GM13977 (cell line): ENCODE data around the gene TXNRD1.
A peak's percentile ranks its signal among the peaks of the same experiment; 100 is the strongest.
"Not testable (repeated sequence)": the region's sequence is repeated elsewhere in the genome, so short reads cannot be mapped to it uniquely, and the experiment has no call there.

Source experiments
- DNase-seq: peaks from one replicate; pipeline ENCODE4 v3.0.0; 2012; ENCODE audit warnings: low spot score
- in situ Hi-C: fragments of 300-500 bp; cut with MboI; formaldehyde crosslinking; loops from one replicate; pipeline ENCODE4 v1.12.0; 2022; ENCODE audit warnings: low sequenced_read_pairs, low pct_unique_long_range_greater_than_20kb, mixed read lengths, inconsistent platforms; ENCODE audit not compliant: unreplicated experiment
- TF ChIP-seq, protein P1 (sequence below): IDR thresholded peaks from 2 replicates; pipeline ENCODE4 v1.5.1; 2012; ENCODE audit warnings: mild to moderate bottlenecking, control low read depth; ENCODE audit not compliant: insufficient read depth; ENCODE audit errors: extremely low read depth, missing control alignments

The TXNRD1 gene

DNA sequence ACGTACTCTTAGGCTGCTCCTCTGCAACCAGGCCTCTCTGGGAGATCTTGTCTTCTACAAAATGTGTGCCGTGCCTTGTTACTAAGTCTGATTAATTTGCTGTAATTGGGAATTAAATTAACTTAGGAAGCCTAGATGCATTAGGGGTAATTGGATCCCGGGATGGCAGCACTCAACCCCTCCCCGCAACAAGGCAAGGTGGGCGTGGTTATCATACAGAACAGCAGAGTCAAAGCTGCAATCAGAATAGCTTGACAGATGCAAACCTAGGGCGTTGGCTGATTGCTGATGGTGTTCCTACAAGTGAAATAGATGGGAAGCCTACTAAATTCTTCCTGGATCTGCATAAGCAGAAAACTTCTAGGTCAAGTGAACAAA lies 43.0 kb upstream of the TXNRD1 start:
- in situ Hi-C loops: no loop called here
- no peak for DNase-seq

DNA sequence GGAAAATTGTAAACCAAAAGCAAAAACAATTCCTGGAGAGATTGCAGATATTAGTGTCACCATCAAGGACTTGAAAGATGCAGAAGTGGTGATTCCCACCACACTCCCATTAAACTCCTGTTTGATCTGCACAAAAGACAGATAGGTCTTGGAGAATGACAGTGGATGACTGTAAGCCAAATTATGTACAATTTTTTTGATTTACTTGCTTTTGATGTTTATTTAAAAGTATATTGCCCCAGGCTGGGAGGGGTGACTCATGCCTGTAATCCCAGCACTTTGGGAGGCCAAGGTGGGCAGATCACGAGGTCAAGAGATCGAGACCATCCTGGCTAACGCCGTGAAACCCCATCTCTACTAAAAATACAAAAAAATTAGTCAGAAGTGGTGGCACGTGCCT lies 41.8 kb upstream of the TXNRD1 start:
- DNase-seq, in situ Hi-C loops: not testable (repeated sequence)

More for the DNA sequence above, 43.0 kb upstream of the TXNRD1 start:
- TF ChIP-seq, protein P1, sequence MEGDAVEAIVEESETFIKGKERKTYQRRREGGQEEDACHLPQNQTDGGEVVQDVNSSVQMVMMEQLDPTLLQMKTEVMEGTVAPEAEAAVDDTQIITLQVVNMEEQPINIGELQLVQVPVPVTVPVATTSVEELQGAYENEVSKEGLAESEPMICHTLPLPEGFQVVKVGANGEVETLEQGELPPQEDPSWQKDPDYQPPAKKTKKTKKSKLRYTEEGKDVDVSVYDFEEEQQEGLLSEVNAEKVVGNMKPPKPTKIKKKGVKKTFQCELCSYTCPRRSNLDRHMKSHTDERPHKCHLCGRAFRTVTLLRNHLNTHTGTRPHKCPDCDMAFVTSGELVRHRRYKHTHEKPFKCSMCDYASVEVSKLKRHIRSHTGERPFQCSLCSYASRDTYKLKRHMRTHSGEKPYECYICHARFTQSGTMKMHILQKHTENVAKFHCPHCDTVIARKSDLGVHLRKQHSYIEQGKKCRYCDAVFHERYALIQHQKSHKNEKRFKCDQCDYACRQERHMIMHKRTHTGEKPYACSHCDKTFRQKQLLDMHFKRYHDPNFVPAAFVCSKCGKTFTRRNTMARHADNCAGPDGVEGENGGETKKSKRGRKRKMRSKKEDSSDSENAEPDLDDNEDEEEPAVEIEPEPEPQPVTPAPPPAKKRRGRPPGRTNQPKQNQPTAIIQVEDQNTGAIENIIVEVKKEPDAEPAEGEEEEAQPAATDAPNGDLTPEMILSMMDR: no peak

DNA sequence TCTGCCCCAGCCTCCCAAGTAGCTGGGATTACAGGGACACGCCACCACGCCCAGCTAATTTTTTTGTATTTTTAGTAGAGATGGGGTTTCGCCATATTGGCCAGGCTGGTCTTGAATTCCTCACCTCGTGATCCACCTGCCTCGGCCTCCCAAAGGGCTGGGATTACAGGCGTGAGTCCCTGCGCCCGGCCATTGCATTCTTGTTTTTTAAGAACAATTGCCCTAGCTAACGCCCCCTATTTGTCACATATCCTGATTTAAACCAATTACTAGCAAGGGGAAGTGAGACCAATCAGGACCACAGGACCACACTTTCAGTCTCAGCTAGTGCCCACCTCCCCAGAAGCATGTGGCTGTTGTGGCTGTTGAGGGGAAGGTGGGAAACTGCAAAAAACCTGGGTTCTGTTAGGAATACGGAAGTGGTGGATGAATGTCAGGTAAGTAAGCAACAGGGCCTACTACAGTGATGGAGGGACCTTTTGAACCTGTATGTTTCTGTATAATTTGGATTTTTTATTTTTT lies 39.8 kb upstream of the TXNRD1 start:
- DNase-seq: peak; percentile 33
- TF ChIP-seq, protein P1: no peak
- in situ Hi-C loops: loop anchor here (25.0 kb wide), 1 partner anchor 1212 kb away; no protein-coding TSS in a partner anchor

DNA sequence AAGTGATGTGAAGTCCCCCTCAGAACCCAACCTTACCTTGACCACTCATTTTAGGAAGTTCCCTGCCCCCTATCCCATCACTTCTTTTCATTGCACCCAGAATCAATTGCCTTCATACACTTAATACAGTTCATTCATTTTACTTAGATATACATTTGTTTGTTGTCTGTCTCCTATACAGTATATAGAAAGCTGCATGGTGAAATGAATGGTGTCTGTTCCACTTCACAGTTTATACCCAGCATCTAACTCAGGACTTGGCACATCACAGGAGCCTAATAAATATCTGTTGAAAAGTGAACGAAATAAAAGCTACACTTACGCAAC lies 38.3 kb upstream of the TXNRD1 start:
- TF ChIP-seq, protein P1: no peak
- DNase-seq: no peak
- in situ Hi-C loops: loop anchor here (25.0 kb wide), 1 partner anchor 1210 kb away; no protein-coding TSS in a partner anchor

DNA sequence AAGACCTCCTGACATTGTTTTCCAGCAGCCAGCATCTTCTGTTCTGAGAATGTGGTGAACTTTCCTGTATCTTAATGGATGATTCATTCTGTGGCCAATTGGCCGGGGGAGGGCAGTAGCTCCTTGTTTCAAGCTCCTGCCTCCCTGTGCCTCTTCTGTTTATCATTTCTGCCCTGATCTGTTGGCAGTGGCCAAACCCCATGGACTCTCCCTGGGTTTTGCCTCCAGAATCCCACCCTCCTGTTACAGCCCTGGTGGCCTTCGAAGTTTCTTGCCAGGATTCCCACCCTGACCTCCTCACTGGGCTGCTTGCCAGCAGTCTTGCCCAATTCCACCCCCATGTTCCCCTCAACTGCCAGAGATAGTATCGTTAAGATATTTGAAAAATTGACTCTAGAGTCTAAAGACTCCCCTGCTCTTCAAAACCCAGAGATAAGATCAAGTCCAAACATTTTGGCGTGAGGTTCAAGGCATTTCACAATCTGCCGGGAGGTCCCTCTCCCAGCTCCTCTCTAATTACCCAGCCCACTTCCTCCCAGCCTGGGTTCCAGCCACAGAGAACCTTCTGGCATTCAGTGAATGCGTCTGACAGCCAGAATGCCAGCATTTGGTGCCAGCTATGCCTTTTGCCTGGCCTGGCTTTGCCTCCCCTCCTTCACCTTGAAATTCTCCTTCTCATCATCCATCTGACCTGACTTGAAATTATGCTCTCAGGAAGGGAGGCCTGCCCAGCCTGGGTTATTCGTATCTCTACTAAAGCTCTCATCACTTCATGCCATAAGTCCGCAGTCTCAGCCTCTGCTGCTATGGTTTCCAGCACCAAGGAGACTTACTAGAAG lies 37.7 kb upstream of the TXNRD1 start:
- no peak for DNase-seq
- TF ChIP-seq, protein P1: no peak

DNA sequence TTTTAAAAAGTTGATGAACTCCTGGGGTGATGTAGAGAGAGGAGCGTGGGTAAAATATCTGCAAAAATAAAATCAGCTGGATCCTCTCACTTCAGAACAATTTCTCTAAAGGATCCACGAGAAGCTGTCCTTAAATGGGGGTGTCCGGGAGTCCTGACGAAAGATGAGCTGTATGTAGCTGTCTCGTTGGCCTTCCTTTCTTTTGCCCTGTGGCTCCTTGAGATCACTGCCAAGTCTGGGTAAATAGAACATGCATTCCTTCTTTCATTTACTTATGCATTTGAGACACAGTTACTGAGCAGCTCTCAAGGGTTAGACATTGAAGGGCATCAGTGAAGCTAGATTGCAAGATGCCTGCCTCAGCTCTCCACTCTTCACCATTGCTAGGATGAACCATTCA lies 35.2 kb upstream of the TXNRD1 start:
- TF ChIP-seq, protein P1: no peak
- DNase-seq: no peak
- in situ Hi-C loops: loop anchor here (25.0 kb wide), 1 partner anchor 1207 kb away; no protein-coding TSS in a partner anchor

More for the DNA sequence above, 37.7 kb upstream of the TXNRD1 start:
- in situ Hi-C loops: loop anchor here (25.0 kb wide), 1 partner anchor 1209 kb away; no protein-coding TSS in a partner anchor

DNA sequence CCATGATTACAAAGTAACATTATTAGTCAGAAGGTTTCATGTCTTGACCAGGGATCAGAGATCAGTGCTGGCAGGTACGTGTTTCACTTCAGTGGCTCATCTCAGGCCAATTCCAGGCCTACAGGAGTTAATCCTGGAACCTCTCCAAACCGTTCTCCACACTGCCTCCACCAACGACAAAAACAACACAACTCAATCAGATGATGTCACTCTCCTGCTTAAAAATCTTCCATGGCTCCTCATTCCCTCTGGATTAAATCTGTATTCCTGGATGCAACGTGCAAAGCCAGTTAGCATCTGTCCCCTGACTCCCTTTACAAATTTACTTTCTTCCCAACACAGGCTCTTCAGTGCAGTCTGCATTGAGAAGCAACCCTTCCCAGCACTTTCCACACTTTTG lies 34.3 kb upstream of the TXNRD1 start:
- in situ Hi-C loops: loop anchor here (25.0 kb wide), 1 partner anchor 1206 kb away; no protein-coding TSS in a partner anchor
- TF ChIP-seq, protein P1: no peak
- no peak for DNase-seq
